Suppressor macrophage (primary cell): ENCODE data around the gene CASK.

ENCODE experiments used
- DNase-seq, 4 experiments: peaks; one replicate each; pipeline ENCODE4 v3.0.0-alpha.2; 2020 to 2022

Gene CASK

GRCh38 chrX:41559235-41560052 is 363.9 kb downstream of the CASK start:
- DNase-seq, result peak; percentile 36 to 86 (median 65)

GRCh38 chrX:41558531-41558930 is 364.8 kb downstream of the CASK start:
- DNase-seq, result peak; percentile 33 to 69 (median 44)

- no peak for DNase-seq
Measured at GRCh38 chrX:41556958-41557357, 366.4 kb downstream of the CASK start.

- no peak for DNase-seq
Measured at GRCh38 chrX:41553688-41554087, 369.7 kb downstream of the CASK start.

GRCh38 chrX:41548411-41548810 is 374.9 kb downstream of the CASK start:
- no peak for DNase-seq

GRCh38 chrX:41543668-41544067 is 379.7 kb downstream of the CASK start:
- DNase-seq, result no peak

- DNase-seq, result no peak
Measured at GRCh38 chrX:41543025-41543424, 380.3 kb downstream of the CASK start.

GRCh38 chrX:41542536-41542935 is 380.8 kb downstream of the CASK start:
- no peak for DNase-seq

- no peak for DNase-seq
Measured at GRCh38 chrX:41542135-41542534, 381.2 kb downstream of the CASK start.

GRCh38 chrX:41541386-41541785 is 382.0 kb downstream of the CASK start:
- no peak for DNase-seq

GRCh38 chrX:41538707-41539106 is 384.6 kb downstream of the CASK start:
- DNase-seq, result no peak

- no peak for DNase-seq
Measured at GRCh38 chrX:41530085-41530484, 393.3 kb downstream of the CASK start.

GRCh38 chrX:41529221-41529620 is 394.1 kb downstream of the CASK start:
- no peak for DNase-seq

- no peak for DNase-seq
Measured at GRCh38 chrX:41528784-41529183, 394.6 kb downstream of the CASK start.

- DNase-seq, result no peak
Measured at GRCh38 chrX:41526925-41527324, 396.4 kb downstream of the CASK start.

- DNase-seq, result no peak
Measured at GRCh38 chrX:41526271-41526670, 397.1 kb downstream of the CASK start.

- DNase-seq, result no peak
Measured at GRCh38 chrX:41522671-41523070, 400.7 kb downstream of the CASK start.

- DNase-seq, result no peak
Measured at GRCh38 chrX:41522081-41522480, 401.3 kb downstream of the CASK start.

- DNase-seq, result no peak
Measured at GRCh38 chrX:41519468-41519867, 403.9 kb downstream of the CASK start.

- DNase-seq, result no peak
Measured at GRCh38 chrX:41518841-41519220, 404.5 kb downstream of the CASK start.

GRCh38 chrX:41518127-41518840 is 405.1 kb downstream of the CASK start:
- DNase-seq, result no peak

GRCh38 chrX:41516999-41517765 is 406.2 kb downstream of the CASK start:
- no peak for DNase-seq

- no peak for DNase-seq
Measured at GRCh38 chrX:41516456-41516855, 406.9 kb downstream of the CASK start.
